ENCODE results near the gene TNFRSF19.

DNA sequence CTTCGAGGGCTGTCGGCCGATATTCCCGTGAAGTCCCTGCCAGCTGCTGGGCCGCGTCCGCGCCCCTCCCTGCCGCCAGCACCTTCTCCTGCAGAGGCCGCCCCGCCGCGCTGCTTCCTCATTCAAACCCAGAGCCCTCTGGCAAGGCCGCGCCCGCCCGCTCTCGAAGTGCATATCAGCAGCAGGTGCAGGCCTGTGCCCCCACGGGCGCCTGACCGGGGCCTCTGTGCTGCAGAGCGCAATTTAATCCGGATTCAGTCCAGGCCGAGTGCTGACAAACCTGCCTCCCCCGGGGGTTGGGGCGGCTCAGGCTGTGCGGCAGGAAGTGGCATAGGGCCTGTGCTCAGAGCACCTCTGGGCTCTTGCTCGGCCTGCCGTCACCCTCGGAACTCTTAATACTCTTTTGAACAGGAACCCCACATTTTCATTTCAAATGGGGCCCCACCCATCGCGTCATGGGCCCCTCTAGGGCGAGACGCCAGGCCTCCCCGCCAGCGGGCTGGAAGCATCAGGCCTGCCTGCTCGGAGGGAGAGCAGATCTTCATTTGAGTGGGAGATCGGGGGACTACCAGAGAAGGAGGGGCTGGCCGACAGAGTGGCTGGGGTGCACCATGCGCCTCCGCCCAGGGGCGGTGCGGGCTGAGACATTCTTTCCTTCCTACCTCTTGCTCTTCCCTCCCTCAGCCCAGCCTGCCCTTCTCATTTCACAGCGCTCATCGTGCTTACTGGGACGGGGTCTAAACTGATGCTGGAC lies 125.7 kb downstream of the TNFRSF19 start:
- TF ChIP-seq POLR2A (IDR thresholded peaks at IDR 0.05): no peak
- TF ChIP-seq, protein P1, sequence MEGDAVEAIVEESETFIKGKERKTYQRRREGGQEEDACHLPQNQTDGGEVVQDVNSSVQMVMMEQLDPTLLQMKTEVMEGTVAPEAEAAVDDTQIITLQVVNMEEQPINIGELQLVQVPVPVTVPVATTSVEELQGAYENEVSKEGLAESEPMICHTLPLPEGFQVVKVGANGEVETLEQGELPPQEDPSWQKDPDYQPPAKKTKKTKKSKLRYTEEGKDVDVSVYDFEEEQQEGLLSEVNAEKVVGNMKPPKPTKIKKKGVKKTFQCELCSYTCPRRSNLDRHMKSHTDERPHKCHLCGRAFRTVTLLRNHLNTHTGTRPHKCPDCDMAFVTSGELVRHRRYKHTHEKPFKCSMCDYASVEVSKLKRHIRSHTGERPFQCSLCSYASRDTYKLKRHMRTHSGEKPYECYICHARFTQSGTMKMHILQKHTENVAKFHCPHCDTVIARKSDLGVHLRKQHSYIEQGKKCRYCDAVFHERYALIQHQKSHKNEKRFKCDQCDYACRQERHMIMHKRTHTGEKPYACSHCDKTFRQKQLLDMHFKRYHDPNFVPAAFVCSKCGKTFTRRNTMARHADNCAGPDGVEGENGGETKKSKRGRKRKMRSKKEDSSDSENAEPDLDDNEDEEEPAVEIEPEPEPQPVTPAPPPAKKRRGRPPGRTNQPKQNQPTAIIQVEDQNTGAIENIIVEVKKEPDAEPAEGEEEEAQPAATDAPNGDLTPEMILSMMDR (IDR thresholded peaks at IDR 0.05): peak in 1 of 12 donors; percentile 10

Data from heart left ventricle (tissue), 13 donors.